Muscle layer of duodenum (tissue), 2 donors: ENCODE results near the gene FSTL1.

Source experiments
- H3K27ac ChIP-seq: one replicate; pipeline ENCODE4 v1.7.0; 2013; ENCODE audit warnings: mild to moderate bottlenecking, low read length
- H3K27me3 ChIP-seq: one replicate; pipeline ENCODE4 v1.7.0; 2013; ENCODE audit warnings: low read depth, mild to moderate bottlenecking, control low read depth, low read length
- H3K36me3 ChIP-seq, 2 donors: one replicate each; pipeline ENCODE4 v1.7.0; 2013; ENCODE audit warnings: low read length in 2 of 2, control low read depth in 1 of 2, mild to moderate bottlenecking in 1 of 2; ENCODE audit not compliant: insufficient read depth in 2 of 2, control insufficient read depth in 1 of 2
- H3K4me1 ChIP-seq, 2 donors: one replicate each; pipeline ENCODE4 v1.7.0; 2013; ENCODE audit warnings: low read length in 2 of 2, mild to moderate bottlenecking in 2 of 2, control low read depth in 1 of 2, moderate library complexity in 1 of 2; ENCODE audit not compliant: insufficient read depth in 2 of 2, control insufficient read depth in 1 of 2
- H3K4me3 ChIP-seq, 2 donors: one replicate each; pipeline ENCODE4 v1.7.0; 2013; ENCODE audit warnings: low read length in 2 of 2, low read depth in 1 of 2, mild to moderate bottlenecking in 1 of 2
- H3K9me3 ChIP-seq, 2 donors: one replicate each; pipeline ENCODE4 v1.7.0; 2013; ENCODE audit warnings: low read length in 2 of 2, control low read depth in 1 of 2, mild to moderate bottlenecking in 1 of 2; ENCODE audit not compliant: control insufficient read depth in 1 of 2
- donor health status: healthy.

The FSTL1 gene

GRCh38 chr3:120450600-120451271 lies at the start of gene FSTL1:
TSS of gene FSTL1 (minus strand) at chr3:120450992. CDS start at chr3:120450746, 246 bp downstream.
- Histone ChIP-seq H3K9me3 (peaks cover 0 to 2% of the 10 kb centered on the region in 2 donors), H3K4me1 (peaks cover 13 to 30% of the 10 kb centered on the region in 2 donors), H3K36me3 (peaks cover 0 to 8% of the 10 kb centered on the region in 2 donors), H3K27me3 (peaks cover 7% of the 10 kb centered on the region), H3K4me3 (peak within 1 kb of the TSS; percentile 79 to 83), H3K27ac (peak within 1 kb of the TSS; percentile 94)

- Histone ChIP-seq H3K36me3 (no peaks in the 10 kb centered on the region), H3K27ac (peak overlapping the region; percentile 48), H3K4me3 (no peak overlapping the region), H3K4me1 (peaks cover 0 to 12% of the 10 kb centered on the region in 2 donors), H3K9me3 (peaks cover 0 to 8% of the 10 kb centered on the region in 2 donors), H3K27me3 (no peaks in the 10 kb centered on the region)
Measured at GRCh38 chr3:120498556-120499346, 48.0 kb upstream of the FSTL1 start.

GRCh38 chr3:120497818-120498217 lies 47.0 kb upstream of the FSTL1 start:
- Histone ChIP-seq H3K9me3 (peaks cover 0 to 8% of the 10 kb centered on the region in 2 donors), H3K4me3 (no peak overlapping the region), H3K27me3 (no peaks in the 10 kb centered on the region), H3K36me3 (no peaks in the 10 kb centered on the region), H3K27ac (peak overlapping the region; percentile 53), H3K4me1 (peaks cover 0 to 12% of the 10 kb centered on the region in 2 donors)

- Histone ChIP-seq H3K4me3 (no peak overlapping the region), H3K4me1 (peaks cover 0 to 12% of the 10 kb centered on the region in 2 donors), H3K36me3 (no peaks in the 10 kb centered on the region), H3K9me3 (peaks cover 0 to 8% of the 10 kb centered on the region in 2 donors), H3K27ac (peak overlapping the region; percentile 53), H3K27me3 (no peaks in the 10 kb centered on the region)
Measured at GRCh38 chr3:120497336-120497735, 46.5 kb upstream of the FSTL1 start.

GRCh38 chr3:120496278-120497002 lies 45.6 kb upstream of the FSTL1 start:
- H3K27me3 ChIP-seq: no peaks in the 10 kb centered on the region
- peaks cover 0 to 12% of the 10 kb centered on the region in 2 donors for H3K4me1 ChIP-seq
- peaks cover 0 to 8% of the 10 kb centered on the region in 2 donors for H3K9me3 ChIP-seq
- H3K27ac ChIP-seq: peak overlapping the region; percentile 53
- H3K4me3 ChIP-seq: no peak overlapping the region
- no peaks in the 10 kb centered on the region for H3K36me3 ChIP-seq

- Histone ChIP-seq H3K27me3 (no peaks in the 10 kb centered on the region), H3K4me1 (peaks cover 0 to 12% of the 10 kb centered on the region in 2 donors), H3K36me3 (no peaks in the 10 kb centered on the region), H3K27ac (peak overlapping the region; percentile 16), H3K4me3 (peak overlapping the region in 1 of 2 donors; percentile 22), H3K9me3 (peaks cover 0 to 8% of the 10 kb centered on the region in 2 donors)
Measured at GRCh38 chr3:120495809-120496208, 45.0 kb upstream of the FSTL1 start.

- H3K4me1 ChIP-seq: peaks cover 0 to 9% of the 10 kb centered on the region in 2 donors
- H3K27me3 ChIP-seq: no peaks in the 10 kb centered on the region
- H3K4me3 ChIP-seq: no peak overlapping the region
- no peak overlapping the region for H3K27ac ChIP-seq
- peaks cover 0 to 8% of the 10 kb centered on the region in 2 donors for H3K9me3 ChIP-seq
- H3K36me3 ChIP-seq: no peaks in the 10 kb centered on the region
Measured at GRCh38 chr3:120492103-120492502, 41.3 kb upstream of the FSTL1 start.

GRCh38 chr3:120489421-120489820 lies 38.6 kb upstream of the FSTL1 start:
- Histone ChIP-seq H3K27ac (no peak overlapping the region), H3K36me3 (no peaks in the 10 kb centered on the region), H3K4me3 (no peak overlapping the region), H3K27me3 (no peaks in the 10 kb centered on the region), H3K4me1 (peaks cover 0 to 16% of the 10 kb centered on the region in 2 donors), H3K9me3 (no peaks in the 10 kb centered on the region)

- Histone ChIP-seq H3K27ac (no peak overlapping the region), H3K36me3 (no peaks in the 10 kb centered on the region), H3K27me3 (no peaks in the 10 kb centered on the region), H3K4me3 (no peak overlapping the region), H3K4me1 (peaks cover 0 to 16% of the 10 kb centered on the region in 2 donors), H3K9me3 (no peaks in the 10 kb centered on the region)
Measured at GRCh38 chr3:120488296-120488695, 37.5 kb upstream of the FSTL1 start.

- no peak overlapping the region for H3K4me3 ChIP-seq
- no peaks in the 10 kb centered on the region for H3K9me3 ChIP-seq
- H3K27ac ChIP-seq: no peak overlapping the region
- no peaks in the 10 kb centered on the region for H3K36me3 ChIP-seq
- peaks cover 0 to 16% of the 10 kb centered on the region in 2 donors for H3K4me1 ChIP-seq
- H3K27me3 ChIP-seq: no peaks in the 10 kb centered on the region
Measured at GRCh38 chr3:120487191-120487650, 36.4 kb upstream of the FSTL1 start.

GRCh38 chr3:120481081-120481480 lies 30.3 kb upstream of the FSTL1 start:
- H3K36me3 ChIP-seq: no peaks in the 10 kb centered on the region
- H3K9me3 ChIP-seq: no peaks in the 10 kb centered on the region
- no peak overlapping the region for H3K4me3 ChIP-seq
- H3K4me1 ChIP-seq: peaks cover 0 to 11% of the 10 kb centered on the region in 2 donors
- no peak overlapping the region for H3K27ac ChIP-seq
- H3K27me3 ChIP-seq: no peaks in the 10 kb centered on the region
